Lower leg skin (tissue), 4 donors: Measurements from ENCODE around the gene MAN1A1. TPM values are rescaled to one million over a fixed set of nuclear protein-coding genes. Genes with fewer than 3 reads are reported as not detected.
A peak's percentile ranks its signal among the peaks of the same experiment; 100 is the strongest.

Source experiments
- DNase-seq, 2 donors: peaks; one replicate each; pipeline ENCODE4 v3.0.0-alpha.2; 2019; ENCODE audit warnings: low spot score in 2 of 2
- H3K4me3 ChIP-seq: fragments of 200-600 bp; sonication (generic); 2 replicates; pipeline ENCODE4 v1.5.1; 2017; ENCODE audit warnings: mild to moderate bottlenecking, low read depth; ENCODE audit not compliant: poor library complexity, severe bottlenecking
- CTCF ChIP-seq, 3 donors: fragments of 450-650 bp; IDR thresholded peaks; one replicate each; pipeline ENCODE4 v1.5.1; 2016; ENCODE audit warnings: antibody characterized with exemption in 3 of 3, mild to moderate bottlenecking in 3 of 3, moderate library complexity in 2 of 3
- POLR2A ChIP-seq, 2 donors: fragments of 450-650 bp; IDR thresholded peaks; one replicate each; pipeline ENCODE4 v1.6.1; 2016 to 2017; ENCODE audit warnings: antibody characterized with exemption in 2 of 2, mild to moderate bottlenecking in 1 of 2, moderate library complexity in 1 of 2
- WGBS, 2 donors: methylation state at CpG; one replicate each; pipeline ENCODE4 v1.1.5; 2018; 5-methylcytosine and 5-hydroxymethylcytosine counted together
- intact Hi-C: fragments of 100-400 bp; cut with DNase I; formaldehyde crosslinking; loops from one replicate; pipeline ENCODE4 v1.15.0; 2023; ENCODE audit warnings: low total_unique reads
- total RNA-seq, 4 donors: library from RNA; depleted of rRNA; stranded (reverse); fragments of >200 nt; gene quantifications; one replicate each; pipeline ENCODE4 v1.1.0, GENCODE V29; 2016

MAN1A1 gene
- total RNA-seq, 4 donors from 2014 or later, result 33.5 to 85.7 (median 37.1) TPM

DNA sequence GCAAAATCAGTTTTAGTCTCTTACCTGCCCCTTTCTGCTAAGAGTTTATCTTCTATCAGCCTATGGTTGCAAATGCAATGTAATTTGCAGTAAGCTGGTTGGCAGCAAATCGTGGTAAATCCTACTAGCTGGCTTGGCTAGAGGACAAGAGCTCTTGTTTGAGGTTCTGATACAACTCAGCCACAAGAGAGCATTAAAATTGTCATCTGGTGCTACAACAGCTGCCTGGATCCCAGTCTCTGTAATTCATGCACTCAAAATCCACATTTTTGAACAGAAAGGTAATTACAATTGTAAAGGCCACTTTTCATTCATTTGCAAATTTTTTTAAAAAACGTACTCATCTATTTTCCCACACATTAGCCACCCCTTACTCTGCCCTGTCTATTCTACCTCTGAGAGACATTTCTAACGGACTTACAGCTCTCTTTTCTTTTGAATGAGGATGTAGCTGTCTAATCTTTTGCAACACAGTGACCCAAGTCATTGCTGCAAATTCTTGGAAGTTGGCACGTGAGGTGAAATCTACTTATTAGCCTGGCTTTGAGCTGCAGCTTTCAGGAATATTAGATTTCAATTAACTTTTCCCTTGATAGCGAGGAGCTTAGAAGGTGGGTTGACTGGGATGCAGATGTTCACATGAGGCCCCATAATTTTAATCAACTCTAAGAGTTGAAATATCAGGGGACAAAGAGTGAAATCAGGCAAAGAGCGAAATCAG lies 217.1 kb downstream of the MAN1A1 start:
- intact Hi-C loops, result no loop called here
- WGBS, 2 donors, result 58 to 64% methylated on average over 6 of the region's 6 CpGs
- H3K4me3 ChIP-seq, result no peak overlapping the region
- peak in 1 of 2 donors; percentile 7 for DNase-seq
- TF ChIP-seq POLR2A (IDR thresholded peaks at IDR 0.05), result no peak
- TF ChIP-seq CTCF (IDR thresholded peaks at IDR 0.05), result no peak

- no peak overlapping the region for H3K4me3 ChIP-seq
- 6 to 15% methylated on average over 2 of the region's 2 CpGs for WGBS, 2 donors
- intact Hi-C loops, result no loop called here
- peak in 1 of 2 donors; percentile 7 for DNase-seq
- TF ChIP-seq POLR2A (IDR thresholded peaks at IDR 0.05), result no peak
- TF ChIP-seq CTCF (IDR thresholded peaks at IDR 0.05), result no peak
Observed at GRCh38 chr6:119129968-119130484, 219.5 kb downstream of the MAN1A1 start.

DNA sequence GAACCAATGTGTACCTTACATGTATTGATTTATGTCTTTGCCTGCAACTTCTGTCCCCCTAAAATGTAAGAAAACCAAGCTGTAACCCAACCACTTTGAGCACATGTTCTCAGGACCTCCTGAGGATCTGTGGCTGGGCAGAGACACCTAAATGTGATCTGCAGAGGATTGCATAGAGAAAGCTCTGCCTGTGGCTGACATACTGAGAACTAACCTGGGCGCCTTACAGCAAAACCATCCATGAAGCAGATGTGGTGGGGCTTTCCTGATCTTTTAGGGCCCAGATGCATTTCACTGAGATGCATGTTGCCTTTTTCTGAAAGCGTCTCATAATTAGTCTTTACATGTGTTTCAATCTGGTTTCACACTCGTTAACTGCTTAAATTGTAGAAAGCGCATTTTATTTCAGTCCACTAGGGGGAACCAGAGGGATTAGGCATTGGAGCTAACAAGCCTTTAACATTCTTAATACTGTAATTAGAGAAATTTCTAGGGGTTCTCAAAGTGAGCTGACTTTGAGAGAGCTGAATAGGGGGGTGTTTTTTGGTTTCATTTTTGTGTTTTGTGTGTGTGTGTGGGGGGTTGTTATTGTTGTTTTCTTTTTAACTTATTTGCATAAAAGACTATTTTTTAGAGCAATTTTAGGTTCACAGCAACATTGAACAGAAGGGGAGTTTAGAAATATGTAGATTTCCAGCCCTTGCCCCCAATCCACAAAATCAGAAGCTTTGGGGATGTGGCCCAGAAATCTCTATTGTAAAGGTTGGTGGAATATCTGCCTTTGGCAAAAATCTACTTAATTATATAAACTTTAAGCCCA lies 220.2 kb downstream of the MAN1A1 start:
- no peak overlapping the region for H3K4me3 ChIP-seq
- DNase-seq, result peak in 1 of 2 donors; percentile 37
- TF ChIP-seq CTCF (IDR thresholded peaks at IDR 0.05) (peak in 1 of 3 donors; percentile 67), POLR2A (IDR thresholded peaks at IDR 0.05) (no peak)
- intact Hi-C loops, result no loop called here
- 19 to 23% methylated on average over 4 of the region's 4 CpGs for WGBS, 2 donors

DNA sequence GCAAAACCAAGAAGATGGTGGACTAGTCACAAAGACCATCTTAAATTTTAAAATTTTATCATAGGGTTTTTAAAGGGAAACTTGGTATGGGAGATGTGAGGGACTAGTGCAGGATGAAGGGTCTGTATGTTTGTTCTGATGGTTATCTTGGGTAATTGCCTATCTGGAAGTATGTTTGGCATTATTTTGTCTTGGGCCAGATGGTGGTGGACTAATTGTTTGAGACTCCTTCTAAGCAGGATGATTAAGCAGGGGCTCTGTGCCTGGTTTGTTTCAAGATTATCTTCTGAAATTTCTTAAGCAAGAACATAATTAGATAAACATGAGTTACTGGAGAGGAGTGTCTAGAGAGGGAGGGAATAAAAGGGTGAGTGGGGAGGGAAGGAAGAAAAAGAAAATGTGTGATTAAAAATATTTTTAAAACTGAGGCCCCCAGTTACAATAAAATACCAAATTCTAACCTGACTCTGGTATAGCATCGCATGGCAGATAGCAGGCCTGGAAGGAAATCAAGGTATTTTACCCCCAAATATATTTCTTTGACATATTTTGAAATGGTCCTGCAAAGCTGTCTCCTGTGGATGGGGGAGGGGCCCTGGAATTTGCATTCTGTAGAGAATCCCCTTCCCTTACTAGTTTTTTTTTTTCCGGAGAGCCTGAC lies 221.2 kb downstream of the MAN1A1 start:
- no peak overlapping the region for H3K4me3 ChIP-seq
- intact Hi-C loops, result no loop called here
- 82 to 87% methylated on average over 2 of the region's 2 CpGs for WGBS, 2 donors
- TF ChIP-seq POLR2A (IDR thresholded peaks at IDR 0.05) (no peak), CTCF (IDR thresholded peaks at IDR 0.05) (no peak)
- DNase-seq, result no peak

DNA sequence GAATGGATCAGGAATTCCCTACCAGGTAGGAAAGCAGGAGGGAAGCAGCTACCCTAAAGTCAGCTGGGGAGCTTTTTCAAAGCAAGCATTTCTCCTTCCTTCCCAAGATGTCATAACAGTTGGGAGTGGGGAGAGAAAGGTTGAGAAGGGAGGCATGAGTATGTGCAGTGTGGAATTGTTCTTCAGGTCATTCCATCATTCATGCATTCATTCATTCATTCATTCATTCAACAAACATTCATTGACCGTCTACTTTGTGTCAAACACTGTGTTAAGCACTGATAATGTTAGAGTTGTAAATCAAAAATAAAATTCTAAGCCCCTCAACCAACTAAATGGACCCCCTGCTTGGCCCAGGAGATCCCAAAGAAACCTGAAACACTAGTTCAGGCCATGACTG lies 221.9 kb downstream of the MAN1A1 start:
- peak in 1 of 2 donors; percentile 5 for DNase-seq
- 92 to 100% methylated on average over 1 of the region's 1 CpG for WGBS, 2 donors
- H3K4me3 ChIP-seq, result no peak overlapping the region
- intact Hi-C loops, result no loop called here
- TF ChIP-seq CTCF (IDR thresholded peaks at IDR 0.05), result no peak
- TF ChIP-seq POLR2A (IDR thresholded peaks at IDR 0.05), result no peak
